Upper lobe of right lung (tissue), 1 donor: ENCODE results near the gene CYLD. TPM values are rescaled to one million over a fixed set of nuclear protein-coding genes. Genes with fewer than 3 reads are reported as not detected.

Experiments
- ATAC-seq: fragments of 200-7000 bp; cut with Tn5 transposase; one replicate; pipeline ENCODE4 v1.9.1; 2020; ENCODE audit warnings: mild to moderate bottlenecking, moderate library complexity
- DNase-seq: peaks from one replicate; pipeline ENCODE4 v3.0.0-alpha.2; 2020
- H3K27ac ChIP-seq: fragments of 200-600 bp; one replicate; pipeline ENCODE4 v1.8.0; 2022
- H3K27me3 ChIP-seq: fragments of 200-600 bp; one replicate; pipeline ENCODE4 v1.8.0; 2022; ENCODE audit warnings: mild to moderate bottlenecking
- H3K36me3 ChIP-seq: fragments of 200-600 bp; one replicate; pipeline ENCODE4 v1.8.0; 2022
- H3K4me1 ChIP-seq: fragments of 200-600 bp; one replicate; pipeline ENCODE4 v1.8.0; 2022
- H3K4me3 ChIP-seq: fragments of 200-600 bp; one replicate; pipeline ENCODE4 v1.8.0; 2022; ENCODE audit warnings: mild to moderate bottlenecking
- H3K9me3 ChIP-seq: fragments of 200-600 bp; one replicate; pipeline ENCODE4 v1.8.0; 2022
- CTCF ChIP-seq: fragments of 200-600 bp; IDR thresholded peaks from one replicate; pipeline ENCODE4 v1.8.0; 2022; ENCODE audit warnings: antibody characterized with exemption
- intact Hi-C: fragments of 100-400 bp; cut with DNase I; formaldehyde crosslinking; loops from one replicate; pipeline ENCODE4 v1.11.0; 2022
- total RNA-seq: library from RNA; stranded (reverse); fragmentation: NEBNext Ultra II Directional; extraction: Animal tissue kit (Norgen Biotek cat#: 25700); gene quantifications from one replicate; pipeline ENCODE4 v1.2.1, GENCODE V29; 2021
- donor health status: DM: no; HTN: yes; CAD: no; lungs with severe emphysema.

CYLD gene
- total RNA-seq, 1 donor from 2014 or later, result 48.3 TPM

- intact Hi-C loops, result no loop called here
- H3K4me1 ChIP-seq, result peaks cover 27% of the 10 kb centered on the region
- H3K36me3 ChIP-seq, result no peaks in the 10 kb centered on the region
- H3K9me3 ChIP-seq, result peaks cover 6% of the 10 kb centered on the region
- no peak overlapping the region for H3K4me3 ChIP-seq
- ATAC-seq, result peak; percentile 83
- H3K27ac ChIP-seq, result no peak overlapping the region
- no peaks in the 10 kb centered on the region for H3K27me3 ChIP-seq
- no peak for DNase-seq
- TF ChIP-seq CTCF, result no peak
Observed at GRCh38 chr16:50709061-50709684, 32.7 kb upstream of the CYLD start.

DNA sequence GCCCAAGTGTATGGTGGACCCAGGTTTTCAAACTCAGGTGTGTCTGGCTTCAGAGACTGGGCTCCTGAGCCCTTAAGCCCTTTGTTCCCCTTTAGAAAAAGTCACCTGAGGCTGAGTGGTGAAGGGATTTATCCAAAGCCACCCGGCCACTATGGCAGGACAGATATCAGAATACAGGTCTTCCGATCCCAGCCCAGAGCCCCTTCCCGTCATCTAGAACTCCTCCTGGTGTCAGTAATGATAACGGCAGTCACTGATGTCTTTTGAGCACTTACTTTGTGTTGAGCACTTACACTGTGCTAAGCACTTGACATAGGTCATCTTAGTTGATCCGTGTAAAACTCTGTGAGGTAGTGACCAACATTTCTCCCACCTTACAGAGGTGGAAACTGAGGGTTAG lies 31.9 kb upstream of the CYLD start:
- Histone ChIP-seq H3K4me1 (peaks cover 27% of the 10 kb centered on the region), H3K27ac (no peak overlapping the region), H3K27me3 (no peaks in the 10 kb centered on the region), H3K4me3 (no peak overlapping the region), H3K9me3 (no peaks in the 10 kb centered on the region), H3K36me3 (no peaks in the 10 kb centered on the region)
- intact Hi-C loops, result no loop called here
- no peak for TF ChIP-seq CTCF
- DNase-seq (no peak), ATAC-seq (no peak)

- no peak overlapping the region for H3K27ac ChIP-seq
- intact Hi-C loops, result no loop called here
- H3K4me1 ChIP-seq, result peaks cover 27% of the 10 kb centered on the region
- DNase-seq, result no peak
- no peaks in the 10 kb centered on the region for H3K36me3 ChIP-seq
- no peaks in the 10 kb centered on the region for H3K27me3 ChIP-seq
- no peaks in the 10 kb centered on the region for H3K9me3 ChIP-seq
- TF ChIP-seq CTCF, result no peak
- no peak for ATAC-seq
- no peak overlapping the region for H3K4me3 ChIP-seq
Observed at GRCh38 chr16:50711040-50711439, 30.8 kb upstream of the CYLD start.

DNA sequence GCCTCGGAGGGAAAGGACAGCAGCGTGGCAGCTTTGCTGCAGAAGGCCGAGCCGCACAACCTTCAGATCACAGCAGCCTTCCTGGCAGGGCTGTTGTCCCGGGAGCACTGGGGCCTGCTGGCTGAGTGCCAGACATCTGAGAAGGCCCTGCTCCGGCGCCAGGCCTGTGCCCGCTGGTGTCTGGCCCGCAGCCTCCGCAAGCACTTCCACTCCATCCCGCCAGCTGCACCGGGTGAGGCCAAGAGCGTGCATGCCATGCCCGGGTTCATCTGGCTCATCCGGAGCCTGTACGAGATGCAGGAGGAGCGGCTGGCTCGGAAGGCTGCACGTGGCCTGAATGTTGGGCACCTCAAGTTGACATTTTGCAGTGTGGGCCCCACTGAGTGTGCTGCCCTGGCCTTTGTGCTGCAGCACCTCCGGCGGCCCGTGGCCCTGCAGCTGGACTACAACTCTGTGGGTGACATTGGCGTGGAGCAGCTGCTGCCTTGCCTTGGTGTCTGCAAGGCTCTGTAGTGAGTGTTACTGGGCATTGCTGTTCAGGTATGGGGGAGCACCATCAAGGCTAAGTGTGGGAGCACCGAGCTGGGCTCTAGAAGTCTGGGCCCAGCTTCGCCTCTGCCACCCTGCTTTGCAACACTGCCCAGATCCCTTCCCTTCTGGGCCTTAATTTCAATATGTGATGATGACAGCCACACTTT lies 29.9 kb upstream of the CYLD start:
- TF ChIP-seq CTCF, result no peak
- no peak overlapping the region for H3K4me3 ChIP-seq
- no peaks in the 10 kb centered on the region for H3K36me3 ChIP-seq
- H3K27ac ChIP-seq, result no peak overlapping the region
- peaks cover 27% of the 10 kb centered on the region for H3K4me1 ChIP-seq
- no peaks in the 10 kb centered on the region for H3K9me3 ChIP-seq
- H3K27me3 ChIP-seq, result no peaks in the 10 kb centered on the region
- intact Hi-C loops, result no loop called here
- ATAC-seq, result no peak
- no peak for DNase-seq

DNA sequence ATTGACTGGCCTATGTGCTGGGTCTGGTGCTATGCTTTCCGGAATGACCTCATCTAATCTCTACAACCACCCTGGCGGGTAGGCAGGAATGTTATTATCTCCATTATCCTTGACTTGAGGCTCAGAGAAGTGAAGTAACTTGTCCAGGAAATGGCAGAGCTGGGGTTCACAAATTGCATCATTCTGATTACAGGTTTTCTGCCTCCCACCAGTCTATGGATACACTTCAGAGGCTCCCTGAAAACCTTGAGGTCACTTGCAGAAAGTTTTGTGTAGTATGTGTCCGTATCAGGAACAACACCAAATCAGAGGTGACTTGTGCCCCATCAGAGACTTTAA lies 29.4 kb upstream of the CYLD start:
- Histone ChIP-seq H3K27me3 (no peaks in the 10 kb centered on the region), H3K27ac (no peak overlapping the region), H3K36me3 (no peaks in the 10 kb centered on the region), H3K9me3 (no peaks in the 10 kb centered on the region), H3K4me3 (no peak overlapping the region), H3K4me1 (peaks cover 27% of the 10 kb centered on the region)
- no peak for ATAC-seq
- intact Hi-C loops, result no loop called here
- TF ChIP-seq CTCF, result no peak
- no peak for DNase-seq
